RWPE1 (cell line): ENCODE measurements around the gene GCNA.
"Not testable (repeated sequence)": the region's sequence is repeated elsewhere in the genome, so short reads cannot be mapped to it uniquely, and the experiment has no call there.

Source experiments
- CTCF ChIA-PET: fragments of 350-600 bp; sonication (Branson Sonifier 250); formaldehyde crosslinking; extraction: SDS; loops from one replicate; lab custom pipeline; 2021; lab: Yijun Ruan, JAX
- POLR2A ChIA-PET: fragments of 400-600 bp; formaldehyde crosslinking; extraction: SDS; loops from one replicate; lab custom pipeline; 2020; ENCODE audit warnings: antibody characterized with exemption; ENCODE audit not compliant: low non-redundant PET; lab: Yijun Ruan, JAX
- DNase-seq: peaks from one replicate; pipeline ENCODE4 v3.0.0; 2012; ENCODE audit warnings: low spot score
- H3K27ac ChIP-seq: fragments of 450-650 bp; 2 replicates; pipeline ENCODE4 v1.5.1; 2017
- CTCF ChIP-seq: fragments of 450-650 bp; conservative IDR thresholded peaks from 2 replicates; pipeline ENCODE4 v1.5.1; 2017; ENCODE audit warnings: low read depth, mild to moderate bottlenecking

The GCNA gene

GRCh38 chrX:71579136-71579989 lies 1.1 kb downstream of the GCNA start:
- DNase-seq, result no peak
- POLR2A ChIA-PET, result no interaction called here
- H3K27ac ChIP-seq, result no peak overlapping the region
- no peak for TF ChIP-seq CTCF
- CTCF ChIA-PET, result no interaction called here

- no peak overlapping the region for H3K27ac ChIP-seq
- POLR2A ChIA-PET, result no interaction called here
- DNase-seq, result no peak
- CTCF ChIA-PET, result no interaction called here
- no peak for TF ChIP-seq CTCF
These were observed 1.7 kb downstream of the GCNA start for GRCh38 chrX:71579990-71580380.

GRCh38 chrX:71581210-71581609 lies 3.0 kb downstream of the GCNA start:
- H3K27ac ChIP-seq, result no peak overlapping the region
- DNase-seq, result no peak
- ChIA-PET POLR2A (no interaction called here), CTCF (no interaction called here)
- TF ChIP-seq CTCF, result no peak

- H3K27ac ChIP-seq, result no peak overlapping the region
- DNase-seq, result no peak
- no peak for TF ChIP-seq CTCF
- POLR2A ChIA-PET, result no interaction called here
- CTCF ChIA-PET, result no interaction called here
These were observed 8.7 kb downstream of the GCNA start for GRCh38 chrX:71586929-71587328.

GRCh38 chrX:71593210-71593609 lies 15.0 kb downstream of the GCNA start:
- DNase-seq, H3K27ac ChIP-seq, CTCF ChIA-PET, POLR2A ChIA-PET: not testable (repeated sequence)

- TF ChIP-seq CTCF, result no peak
- H3K27ac ChIP-seq, result no peak overlapping the region
- no peak for DNase-seq
- POLR2A ChIA-PET, result no interaction called here
- CTCF ChIA-PET, result no interaction called here
These were observed 21.7 kb downstream of the GCNA start for GRCh38 chrX:71599965-71600364.

GRCh38 chrX:71603618-71604017 lies 25.4 kb downstream of the GCNA start:
- DNase-seq, result no peak
- H3K27ac ChIP-seq, result no peak overlapping the region
- POLR2A ChIA-PET, result no interaction called here
- no peak for TF ChIP-seq CTCF
- CTCF ChIA-PET, result interaction anchor here (0.5 kb wide), 1 partner anchor 210 kb away, joined by 3 read pairs; no protein-coding TSS in a partner anchor
